Activated gamma-delta T cell treated with Interleukin-2 at 50 U/mL for 16 hours (primary cell): Measurements from ENCODE around the gene SYT14.

Source experiments
- DNase-seq: peaks from one replicate; pipeline ENCODE4 v3.0.0-alpha.2; 2020

SYT14 gene

DNA sequence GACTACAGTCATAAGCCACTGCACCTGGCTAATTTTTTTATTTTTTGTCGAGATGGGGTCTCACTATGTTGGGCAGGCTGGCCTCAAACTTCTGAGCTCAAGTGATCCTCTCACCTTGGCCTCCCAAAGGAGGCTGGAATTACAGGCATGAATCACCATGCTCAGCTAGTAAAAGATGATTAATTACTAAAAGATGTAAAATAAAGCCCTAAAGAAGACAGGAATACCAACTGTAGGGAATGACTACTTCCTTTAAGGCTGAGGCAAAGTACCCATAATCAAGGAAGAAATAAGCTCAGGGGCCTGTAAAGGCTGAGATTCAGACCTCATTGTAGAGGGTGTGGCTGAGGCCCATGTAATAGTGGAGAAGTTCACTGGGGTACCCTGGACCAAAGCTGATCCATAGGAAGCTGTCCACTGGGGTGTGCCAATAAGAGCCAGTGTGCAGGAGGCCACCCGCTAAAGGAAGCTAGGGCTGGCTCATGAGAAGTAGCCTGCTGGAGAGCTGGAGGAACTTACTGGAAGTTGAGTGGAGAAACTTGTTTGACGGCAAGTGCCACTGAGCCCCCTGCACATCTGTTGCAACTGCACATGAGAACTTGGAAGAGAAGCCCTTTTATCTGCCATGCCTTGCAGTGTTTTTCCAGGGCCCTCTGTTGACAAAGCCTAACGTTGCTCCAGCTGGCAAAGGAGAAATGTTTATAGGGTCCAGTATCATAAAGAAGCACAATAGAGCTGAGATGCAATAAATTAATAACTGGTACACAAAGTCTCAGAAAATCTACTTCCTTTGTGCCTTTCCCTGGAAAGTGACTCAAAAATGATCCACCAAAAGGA, 276.8 kb downstream of the SYT14 start:
- no peak for DNase-seq

GRCh38 chr1:210217482-210217881, 279.5 kb downstream of the SYT14 start:
- DNase-seq = no peak

DNA sequence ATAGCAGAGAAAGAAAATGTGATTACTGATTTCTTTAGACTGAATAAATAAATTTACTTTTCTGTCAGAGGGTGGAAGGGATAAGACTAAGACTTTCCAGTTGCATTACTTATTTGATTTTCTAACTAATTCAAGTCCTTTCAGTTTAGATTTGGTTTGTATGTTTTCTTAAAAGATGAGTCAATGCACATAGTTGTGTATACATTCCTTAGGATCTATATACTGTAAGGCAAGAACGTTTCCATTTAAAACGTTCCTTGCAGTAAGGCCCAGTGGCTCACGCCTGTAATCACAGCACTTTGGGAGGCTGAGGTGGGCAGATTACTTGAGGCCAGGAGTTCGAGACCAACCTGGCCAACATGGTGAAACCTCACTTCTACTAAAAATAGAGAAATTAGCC, 280.0 kb downstream of the SYT14 start:
- DNase-seq = no peak
